B cell (primary cell): ENCODE data around the gene COL4A6.

Experiments
- CTCF ChIP-seq: fragments of 200-600 bp; IDR thresholded peaks from one replicate; pipeline ENCODE4 v1.8.0; 2022; ENCODE audit warnings: antibody characterized with exemption, mild to moderate bottlenecking
- EZH2 ChIP-seq: IDR thresholded peaks from 2 replicates; pipeline ENCODE4 v1.6.1; 2012; ENCODE audit warnings: borderline replicate concordance, low read depth, mild to moderate bottlenecking, moderate library complexity, low read length; ENCODE audit not compliant: insufficient read depth, poor library complexity, severe bottlenecking

- no peak for TF ChIP-seq CTCF
- TF ChIP-seq EZH2: no peak
Observed at GRCh38 chrX:108439426-108439942, 1.3 kb upstream of the COL4A6 start, which contains the start of gene COL4A5.
